ENCODE results near the gene ADAMTS6. TPM values are rescaled to one million over a fixed set of nuclear protein-coding genes. Genes with fewer than 3 reads are reported as not detected.
"Not testable (repeated sequence)": the region's sequence is repeated elsewhere in the genome, so short reads cannot be mapped to it uniquely, and the experiment has no call there.

ADAMTS6 gene
- polyA plus RNA-seq, 1 donor = 2.3 TPM

DNA sequence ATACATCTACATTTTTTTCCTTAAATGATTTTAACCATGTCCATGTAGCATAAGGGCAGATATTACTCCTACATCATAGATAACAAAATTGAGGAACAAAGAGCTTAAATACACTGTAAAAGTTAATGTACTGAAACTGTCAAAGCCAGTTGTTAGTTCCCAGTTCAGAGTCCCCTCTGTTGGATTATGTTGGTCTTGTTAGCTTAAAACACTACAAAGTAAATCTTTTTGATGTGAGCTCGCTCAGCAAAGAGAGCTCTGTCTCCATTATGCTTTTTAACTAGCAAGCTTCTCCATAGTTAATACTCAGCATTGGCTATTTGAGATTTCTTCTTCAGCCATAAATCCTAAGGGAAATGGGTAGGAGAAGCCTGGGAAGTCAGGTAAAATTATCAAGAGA is 149.1 kb downstream of the ADAMTS6 start:
- no peak for DNase-seq
- Histone ChIP-seq H3K4me3 (ENCODE audit: low read length) (no peak overlapping the region), H3K27ac (ENCODE audit: low read length) (no peak overlapping the region), H3K9me3 (ENCODE audit: control insufficient read depth, low read depth, low read length) (no peaks in the 10 kb centered on the region), H3K27me3 (ENCODE audit: control insufficient read depth, insufficient read depth, low read length) (no peaks in the 10 kb centered on the region), H3K4me1 (ENCODE audit: control insufficient read depth, insufficient read depth, low read length) (no peaks in the 10 kb centered on the region), H3K36me3 (ENCODE audit: control insufficient read depth, insufficient read depth, low read length) (no peaks in the 10 kb centered on the region)
- WGBS (ENCODE audit: insufficient coverage, low lambda C conversion rate) = no CpG with 5 or more reads among the region's 1 CpG

DNA sequence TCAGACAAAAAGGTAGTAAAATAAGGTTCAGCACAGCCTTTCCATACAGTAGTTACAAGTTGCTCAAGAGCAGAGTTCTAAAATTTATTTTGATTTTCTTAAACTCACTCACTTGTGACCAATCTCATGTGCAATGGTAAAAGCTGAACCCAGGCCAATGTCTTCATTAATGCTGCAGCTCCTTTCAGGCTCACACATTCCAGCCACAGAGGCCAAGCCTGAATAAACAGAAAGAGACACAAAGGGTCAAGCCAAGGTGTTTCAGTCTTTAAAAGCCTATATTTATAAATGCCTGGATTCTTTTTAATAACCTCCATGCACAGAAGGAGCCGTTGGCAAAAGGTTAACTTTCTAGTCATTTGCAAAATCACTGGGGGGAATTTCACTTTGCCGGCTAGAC is 152.5 kb downstream of the ADAMTS6 start:
- no peak for DNase-seq
- 49% methylated on average over 2 of the region's 2 CpGs for WGBS (ENCODE audit: insufficient coverage, low lambda C conversion rate)
- Histone ChIP-seq H3K9me3 (ENCODE audit: control insufficient read depth, low read depth, low read length) (no peaks in the 10 kb centered on the region), H3K27me3 (ENCODE audit: control insufficient read depth, insufficient read depth, low read length) (no peaks in the 10 kb centered on the region), H3K4me1 (ENCODE audit: control insufficient read depth, insufficient read depth, low read length) (no peaks in the 10 kb centered on the region), H3K27ac (ENCODE audit: low read length) (no peak overlapping the region), H3K36me3 (ENCODE audit: control insufficient read depth, insufficient read depth, low read length) (no peaks in the 10 kb centered on the region), H3K4me3 (ENCODE audit: low read length) (no peak overlapping the region)

- Histone ChIP-seq H3K27ac (ENCODE audit: low read length) (no peak overlapping the region), H3K4me3 (ENCODE audit: low read length) (no peak overlapping the region), H3K9me3 (ENCODE audit: control insufficient read depth, low read depth, low read length) (no peaks in the 10 kb centered on the region), H3K4me1 (ENCODE audit: control insufficient read depth, insufficient read depth, low read length) (no peaks in the 10 kb centered on the region), H3K27me3 (ENCODE audit: control insufficient read depth, insufficient read depth, low read length) (no peaks in the 10 kb centered on the region), H3K36me3 (ENCODE audit: control insufficient read depth, insufficient read depth, low read length) (no peaks in the 10 kb centered on the region)
- no CpG with 5 or more reads among the region's 1 CpG for WGBS (ENCODE audit: insufficient coverage, low lambda C conversion rate)
- no peak for DNase-seq
Measured at GRCh38 chr5:65327582-65327981, 154.1 kb downstream of the ADAMTS6 start.

DNA sequence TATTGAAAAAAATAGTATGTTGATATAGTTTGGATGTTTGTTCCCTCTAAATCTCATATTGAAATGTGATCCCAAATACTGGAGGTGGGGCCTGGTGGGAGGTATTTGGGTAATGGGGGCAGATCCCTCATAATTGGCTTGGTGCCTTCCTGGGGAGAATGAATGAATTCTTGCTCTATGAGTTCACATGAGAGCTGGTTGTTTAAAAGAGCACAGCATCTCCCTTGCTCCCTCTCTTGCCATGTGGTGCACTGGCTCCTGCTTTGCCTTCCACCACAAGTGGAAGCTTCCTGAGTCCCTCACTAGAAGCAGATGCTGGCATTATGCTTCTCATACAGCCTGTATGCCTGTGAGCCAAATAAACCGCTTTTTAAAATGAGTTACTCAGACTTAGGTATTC is 154.8 kb downstream of the ADAMTS6 start:
- no peak overlapping the region for H3K27ac ChIP-seq (ENCODE audit: low read length)
- no peak for DNase-seq
- no peaks in the 10 kb centered on the region for H3K27me3 ChIP-seq (ENCODE audit: control insufficient read depth, insufficient read depth, low read length)
- WGBS (ENCODE audit: insufficient coverage, low lambda C conversion rate) = no CpG with 5 or more reads among the region's 1 CpG
- H3K4me1 ChIP-seq (ENCODE audit: control insufficient read depth, insufficient read depth, low read length) = no peaks in the 10 kb centered on the region
- H3K4me3 ChIP-seq (ENCODE audit: low read length) = no peak overlapping the region
- H3K9me3 ChIP-seq (ENCODE audit: control insufficient read depth, low read depth, low read length) = no peaks in the 10 kb centered on the region
- H3K36me3 ChIP-seq (ENCODE audit: control insufficient read depth, insufficient read depth, low read length) = no peaks in the 10 kb centered on the region

DNA sequence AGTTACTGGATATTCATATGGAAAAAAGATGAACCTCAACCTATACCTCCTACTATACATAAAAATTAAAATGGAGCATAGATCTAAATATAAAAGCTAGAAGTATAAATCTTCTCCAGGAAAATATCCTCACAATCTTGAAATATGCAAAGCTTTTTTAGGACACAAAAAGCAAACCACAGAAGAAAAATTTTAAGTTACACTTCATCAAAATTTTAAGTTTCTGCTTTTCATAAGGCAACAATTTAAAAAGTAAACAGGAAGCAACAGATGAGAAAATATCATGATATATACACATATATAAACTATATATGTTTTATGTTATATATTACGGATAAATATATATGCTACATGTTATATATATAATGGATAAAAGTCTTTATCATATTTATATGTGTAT is 157.5 kb downstream of the ADAMTS6 start:
- no peaks in the 10 kb centered on the region for H3K36me3 ChIP-seq (ENCODE audit: control insufficient read depth, insufficient read depth, low read length)
- H3K9me3 ChIP-seq (ENCODE audit: control insufficient read depth, low read depth, low read length) = no peaks in the 10 kb centered on the region
- H3K27ac ChIP-seq (ENCODE audit: low read length) = no peak overlapping the region
- H3K27me3 ChIP-seq (ENCODE audit: control insufficient read depth, insufficient read depth, low read length) = no peaks in the 10 kb centered on the region
- H3K4me3 ChIP-seq (ENCODE audit: low read length) = no peak overlapping the region
- WGBS (ENCODE audit: insufficient coverage, low lambda C conversion rate) = 100% methylated on average over 1 of the region's 1 CpG
- DNase-seq = no peak
- no peaks in the 10 kb centered on the region for H3K4me1 ChIP-seq (ENCODE audit: control insufficient read depth, insufficient read depth, low read length)

GRCh38 chr5:65320704-65321103 is 161.0 kb downstream of the ADAMTS6 start:
- not testable (repeated sequence) for DNase-seq; H3K4me1 ChIP-seq (ENCODE audit: control insufficient read depth, insufficient read depth, low read length); H3K36me3 ChIP-seq (ENCODE audit: control insufficient read depth, insufficient read depth, low read length); H3K9me3 ChIP-seq (ENCODE audit: control insufficient read depth, low read depth, low read length); H3K4me3 ChIP-seq (ENCODE audit: low read length); H3K27ac ChIP-seq (ENCODE audit: low read length); H3K27me3 ChIP-seq (ENCODE audit: control insufficient read depth, insufficient read depth, low read length)
- WGBS (ENCODE audit: insufficient coverage, low lambda C conversion rate) = no CpG with 5 or more reads among the region's 1 CpG

- 100% methylated on average over 2 of the region's 2 CpGs for WGBS (ENCODE audit: insufficient coverage, low lambda C conversion rate)
Measured at GRCh38 chr5:65320250-65320649, 161.5 kb downstream of the ADAMTS6 start.

DNA sequence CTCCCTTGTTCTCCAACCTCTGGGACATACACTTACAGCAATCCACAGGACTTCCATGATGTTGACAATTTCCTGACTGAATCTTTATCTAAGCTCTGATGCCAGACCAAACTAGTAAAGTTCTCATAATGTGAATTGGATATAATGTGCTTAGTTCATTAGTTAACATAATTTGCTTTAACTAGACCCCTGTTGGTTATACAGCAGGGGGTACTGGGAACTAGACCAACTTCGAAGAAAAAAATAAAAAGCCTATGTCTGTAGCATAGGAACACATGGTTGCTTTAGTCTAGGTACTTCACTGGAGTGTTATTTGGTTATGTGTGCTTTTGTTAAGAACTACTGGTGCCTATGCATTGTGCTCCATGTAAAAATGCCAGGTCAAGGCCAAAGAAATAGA is 173.8 kb downstream of the ADAMTS6 start:
- no peak for DNase-seq
- H3K9me3 ChIP-seq (ENCODE audit: control insufficient read depth, low read depth, low read length) = no peaks in the 10 kb centered on the region
- H3K4me3 ChIP-seq (ENCODE audit: low read length) = no peak overlapping the region
- 80% methylated on average over 1 of the region's 1 CpG for whole genome bisulfite sequencing (ENCODE audit: insufficient coverage, low lambda C conversion rate)
- H3K36me3 ChIP-seq (ENCODE audit: control insufficient read depth, insufficient read depth, low read length) = no peaks in the 10 kb centered on the region
- H3K27ac ChIP-seq (ENCODE audit: low read length) = no peak overlapping the region
- peaks cover 14% of the 10 kb centered on the region for H3K4me1 ChIP-seq (ENCODE audit: control insufficient read depth, insufficient read depth, low read length)
- no peaks in the 10 kb centered on the region for H3K27me3 ChIP-seq (ENCODE audit: control insufficient read depth, insufficient read depth, low read length)

More at GRCh38 chr5:65320250-65320649, 161.5 kb downstream of the ADAMTS6 start:
- DNase-seq = no peak
- no peak overlapping the region for H3K27ac ChIP-seq (ENCODE audit: low read length)
- H3K4me3 ChIP-seq (ENCODE audit: low read length) = no peak overlapping the region
- H3K27me3 ChIP-seq (ENCODE audit: control insufficient read depth, insufficient read depth, low read length) = no peaks in the 10 kb centered on the region
- no peaks in the 10 kb centered on the region for H3K36me3 ChIP-seq (ENCODE audit: control insufficient read depth, insufficient read depth, low read length)
- no peaks in the 10 kb centered on the region for H3K9me3 ChIP-seq (ENCODE audit: control insufficient read depth, low read depth, low read length)
- H3K4me1 ChIP-seq (ENCODE audit: control insufficient read depth, insufficient read depth, low read length) = no peaks in the 10 kb centered on the region

GRCh38 chr5:65307088-65307487 is 174.6 kb downstream of the ADAMTS6 start:
- Histone ChIP-seq H3K4me3 (ENCODE audit: low read length) (no peak overlapping the region), H3K36me3 (ENCODE audit: control insufficient read depth, insufficient read depth, low read length) (no peaks in the 10 kb centered on the region), H3K27me3 (ENCODE audit: control insufficient read depth, insufficient read depth, low read length) (no peaks in the 10 kb centered on the region), H3K9me3 (ENCODE audit: control insufficient read depth, low read depth, low read length) (no peaks in the 10 kb centered on the region), H3K4me1 (ENCODE audit: control insufficient read depth, insufficient read depth, low read length) (peaks cover 14% of the 10 kb centered on the region), H3K27ac (ENCODE audit: low read length) (no peak overlapping the region)
- no CpG with 5 or more reads among the region's 3 CpGs for WGBS (ENCODE audit: insufficient coverage, low lambda C conversion rate)
- DNase-seq = no peak

- no CpG with 5 or more reads among the region's 3 CpGs for WGBS (ENCODE audit: insufficient coverage, low lambda C conversion rate)
- Histone ChIP-seq H3K4me3 (ENCODE audit: low read length) (no peak overlapping the region), H3K9me3 (ENCODE audit: control insufficient read depth, low read depth, low read length) (no peaks in the 10 kb centered on the region), H3K27me3 (ENCODE audit: control insufficient read depth, insufficient read depth, low read length) (no peaks in the 10 kb centered on the region), H3K36me3 (ENCODE audit: control insufficient read depth, insufficient read depth, low read length) (no peaks in the 10 kb centered on the region), H3K27ac (ENCODE audit: low read length) (no peak overlapping the region), H3K4me1 (ENCODE audit: control insufficient read depth, insufficient read depth, low read length) (peaks cover 14% of the 10 kb centered on the region)
- DNase-seq = peak; percentile 29 to 47
Measured at GRCh38 chr5:65305913-65306312, 175.8 kb downstream of the ADAMTS6 start.

DNA sequence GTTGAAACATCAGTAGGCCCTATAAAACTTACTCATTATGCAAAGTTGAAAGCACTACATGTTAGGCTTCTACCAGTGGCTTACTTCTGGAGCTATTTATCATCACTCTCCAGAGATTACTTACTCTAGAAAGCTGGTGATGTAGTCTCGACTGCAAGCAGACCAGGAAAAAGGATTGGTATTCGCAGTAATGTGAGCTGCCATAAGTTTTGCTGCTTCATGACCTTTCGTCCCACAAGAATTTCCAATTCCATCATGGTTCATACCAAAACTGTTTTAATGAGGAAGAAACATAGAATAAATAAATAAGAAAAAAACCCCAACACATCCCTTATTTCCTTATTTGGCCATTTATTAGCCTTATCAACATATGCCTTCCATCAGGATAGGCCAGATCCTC is 181.9 kb downstream of the ADAMTS6 start:
- Histone ChIP-seq H3K36me3 (ENCODE audit: control insufficient read depth, insufficient read depth, low read length) (no peaks in the 10 kb centered on the region), H3K27me3 (ENCODE audit: control insufficient read depth, insufficient read depth, low read length) (no peaks in the 10 kb centered on the region), H3K9me3 (ENCODE audit: control insufficient read depth, low read depth, low read length) (no peaks in the 10 kb centered on the region), H3K27ac (ENCODE audit: low read length) (no peak overlapping the region), H3K4me1 (ENCODE audit: control insufficient read depth, insufficient read depth, low read length) (no peaks in the 10 kb centered on the region), H3K4me3 (ENCODE audit: low read length) (no peak overlapping the region)
- no peak for DNase-seq
- no CpG with 5 or more reads among the region's 3 CpGs for WGBS (ENCODE audit: insufficient coverage, low lambda C conversion rate)
